Stomach (tissue), 4 donors: ENCODE data around the gene LIM2.
"Not testable (repeated sequence)": the region's sequence is repeated elsewhere in the genome, so short reads cannot be mapped to it uniquely, and the experiment has no call there.

Experiments
- POLR2A ChIP-seq, 4 donors: fragments of 450-650 bp; IDR thresholded peaks; one replicate each; pipeline ENCODE4 v1.6.1; 2016; ENCODE audit warnings: antibody characterized with exemption in 4 of 4, control low read depth in 2 of 4, mild to moderate bottlenecking in 1 of 4, moderate library complexity in 1 of 4
- POLR2AphosphoS5 ChIP-seq, 3 donors: sonication (generic); formaldehyde crosslinking; IDR thresholded peaks; one replicate each; pipeline ENCODE4 v1.6.1; 2016; ENCODE audit warnings: antibody characterized with exemption in 3 of 3

DNA sequence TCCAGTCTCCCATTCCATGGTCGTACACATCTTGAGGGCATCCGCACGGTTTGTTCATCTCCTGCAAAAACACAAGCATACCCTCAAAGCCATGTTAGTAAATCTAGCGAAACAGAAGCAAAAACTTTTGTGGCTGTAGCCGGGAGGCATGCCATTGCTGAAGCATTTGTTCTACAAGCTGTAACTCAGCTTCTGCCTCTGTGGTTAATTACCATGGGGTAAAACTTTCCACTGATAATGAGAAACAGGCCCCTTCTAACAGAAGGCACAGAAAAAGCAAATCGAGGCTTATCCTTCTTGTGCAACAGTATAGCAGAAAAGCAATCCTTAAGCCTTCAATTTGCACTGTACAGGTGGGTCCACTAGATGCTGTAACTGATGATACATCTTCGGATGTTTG is 12.2 kb upstream of the LIM2 start:
- not testable (repeated sequence) for TF ChIP-seq POLR2AphosphoS5, POLR2A (IDR thresholded peaks at IDR 0.05)
